Fibroblast of lung (primary cell): ENCODE measurements around the gene MAP3K2. TPM values are rescaled to one million over a fixed set of nuclear protein-coding genes. Genes with fewer than 3 reads are reported as not detected.

Experiments used
- DNase-seq, 2 donors: peaks; one replicate each; pipeline versions ENCODE4 v3.0.0 to v3.0.0-alpha.2; 2010; ENCODE audit warnings: low read depth in 2 of 2
- H2AFZ ChIP-seq: 2 replicates; pipeline ENCODE4 v1.5.1; 2012; ENCODE audit warnings: low read length, control low read depth, inconsistent platforms
- H3K27ac ChIP-seq: 2 replicates; pipeline ENCODE4 v1.5.1; 2011; ENCODE audit warnings: low read length, control low read depth; ENCODE audit not compliant: insufficient read depth
- H3K27me3 ChIP-seq: 2 replicates; pipeline ENCODE4 v1.5.1; 2011; ENCODE audit warnings: mild to moderate bottlenecking, low read length; ENCODE audit not compliant: control insufficient read depth, insufficient read depth
- H3K36me3 ChIP-seq: 2 replicates; pipeline ENCODE4 v1.5.1; 2011; ENCODE audit warnings: low read length; ENCODE audit not compliant: control insufficient read depth, insufficient read depth
- H3K4me1 ChIP-seq: 2 replicates; pipeline ENCODE4 v1.5.1; 2011; ENCODE audit warnings: low read length; ENCODE audit not compliant: control insufficient read depth, insufficient read depth; ENCODE audit errors: extremely low read depth
- H3K4me2 ChIP-seq: 2 replicates; pipeline ENCODE4 v1.5.1; 2011; ENCODE audit warnings: low read length, control low read depth; ENCODE audit not compliant: insufficient read depth; ENCODE audit errors: extremely low read depth
- H3K4me3 ChIP-seq, 4 experiments: fragments of 200-600 bp in 1 of 4; sonication (generic) in 1 of 4; replicated peaks in 1 of 4; 2 replicates each; pipeline ENCODE4 v1.5.1; 2011 to 2016; ENCODE audit warnings: low read length in 4 of 4, low read depth in 3 of 4, mild to moderate bottlenecking in 3 of 4, control low read depth in 2 of 4, inconsistent platforms in 1 of 4, mixed read lengths in 1 of 4; ENCODE audit not compliant: insufficient read depth in 1 of 4; ENCODE audit errors: control extremely low read depth in 1 of 4
- H3K79me2 ChIP-seq: 2 replicates; pipeline ENCODE4 v1.5.1; 2012; ENCODE audit warnings: mild to moderate bottlenecking, low read length, inconsistent platforms; ENCODE audit not compliant: control insufficient read depth, insufficient read depth
- H3K9ac ChIP-seq: 2 replicates; pipeline ENCODE4 v1.5.1; 2011; ENCODE audit warnings: mild to moderate bottlenecking, low read length, control low read depth; ENCODE audit not compliant: insufficient read depth
- H3K9me3 ChIP-seq: 2 replicates; pipeline ENCODE4 v1.5.1; 2012; ENCODE audit warnings: low read depth, low read length; ENCODE audit not compliant: control insufficient read depth, insufficient read depth
- H4K20me1 ChIP-seq: 2 replicates; pipeline ENCODE4 v1.5.1; 2011; ENCODE audit warnings: low read length; ENCODE audit not compliant: control insufficient read depth, insufficient read depth; ENCODE audit errors: extremely low read depth
- CTCF ChIP-seq, 2 donors: IDR thresholded peaks in 1 of 2; conservative IDR thresholded peaks in 1 of 2; 1 replicate in 1 of 2; 2 replicates in 1 of 2; pipeline ENCODE4 v1.5.1; 2011 to 2012; ENCODE audit warnings: low read length in 2 of 2, control low read depth in 1 of 2, inconsistent platforms in 1 of 2, low read depth in 1 of 2, mild to moderate bottlenecking in 1 of 2
- EZH2 ChIP-seq: IDR thresholded peaks from 2 replicates; pipeline ENCODE4 v1.5.1; 2012; ENCODE audit warnings: low read length, control low read depth, mild to moderate bottlenecking; ENCODE audit errors: missing control alignments
- polyA plus RNA-seq, 2 donors: library from polyadenylated mRNA; depleted of rRNA in 1 of 2; stranded (reverse) in 1 of 2; unstranded in 1 of 2; fragments of >200 nt; gene quantifications; 2 replicates each; pipeline ENCODE4 v1.2.1, GENCODE V29; 2011 to 2012; ENCODE audit warnings: missing spikeins in 1 of 2
- total RNA-seq: library from RNA; depleted of rRNA; stranded (reverse); fragments of >200 nt; gene quantifications from 2 replicates; pipeline ENCODE4 v1.2.1, GENCODE V29; 2014

MAP3K2 gene
- total and polyA plus RNA-seq, 2 donors (not counting 1 experiment from before 2014, with no cell fraction given) = 15.6 to 30.1 TPM

- Histone ChIP-seq H3K9ac (no peak overlapping the region), H3K36me3 (no peaks in the 10 kb centered on the region), H3K79me2 (no peaks in the 10 kb centered on the region), H3K27ac (no peak overlapping the region), H3K4me1 (no peaks in the 10 kb centered on the region), H3K9me3 (no peaks in the 10 kb centered on the region), H3K27me3 (peaks cover 26% of the 10 kb centered on the region), H2AFZ (no peak overlapping the region), H4K20me1 (no peaks in the 10 kb centered on the region), H3K4me2 (peak overlapping the region; percentile 15), H3K4me3 (peak overlapping the region in 1 of 4 experiments; percentile 25)
- DNase-seq = no peak
- TF ChIP-seq CTCF (conservative IDR thresholded peaks at IDR 0.05 in 1 of 2, IDR thresholded peaks at IDR 0.05 in 1 of 2; ENCODE audit: low read depth in 1 of 2, low read length in 2 of 2) = no peak
- peak; percentile 95 for TF ChIP-seq EZH2
Observed at GRCh38 chr2:127422559-127423477, 35.0 kb upstream of the MAP3K2 start.

- H3K27me3 ChIP-seq = peaks cover 27% of the 10 kb centered on the region
- no peaks in the 10 kb centered on the region for H3K36me3 ChIP-seq
- H3K4me3 ChIP-seq = no peak overlapping the region
- H3K27ac ChIP-seq = no peak overlapping the region
- H3K79me2 ChIP-seq = no peaks in the 10 kb centered on the region
- TF ChIP-seq EZH2 = no peak
- no peak for TF ChIP-seq CTCF (conservative IDR thresholded peaks at IDR 0.05 in 1 of 2, IDR thresholded peaks at IDR 0.05 in 1 of 2; ENCODE audit: low read depth in 1 of 2, low read length in 2 of 2)
- H2AFZ ChIP-seq = no peak overlapping the region
- H3K9me3 ChIP-seq = no peaks in the 10 kb centered on the region
- no peak for DNase-seq
- H4K20me1 ChIP-seq = no peaks in the 10 kb centered on the region
- H3K4me1 ChIP-seq = no peaks in the 10 kb centered on the region
- no peak overlapping the region for H3K4me2 ChIP-seq
- no peak overlapping the region for H3K9ac ChIP-seq
Observed at GRCh38 chr2:127421871-127422558, 34.2 kb upstream of the MAP3K2 start.

DNA sequence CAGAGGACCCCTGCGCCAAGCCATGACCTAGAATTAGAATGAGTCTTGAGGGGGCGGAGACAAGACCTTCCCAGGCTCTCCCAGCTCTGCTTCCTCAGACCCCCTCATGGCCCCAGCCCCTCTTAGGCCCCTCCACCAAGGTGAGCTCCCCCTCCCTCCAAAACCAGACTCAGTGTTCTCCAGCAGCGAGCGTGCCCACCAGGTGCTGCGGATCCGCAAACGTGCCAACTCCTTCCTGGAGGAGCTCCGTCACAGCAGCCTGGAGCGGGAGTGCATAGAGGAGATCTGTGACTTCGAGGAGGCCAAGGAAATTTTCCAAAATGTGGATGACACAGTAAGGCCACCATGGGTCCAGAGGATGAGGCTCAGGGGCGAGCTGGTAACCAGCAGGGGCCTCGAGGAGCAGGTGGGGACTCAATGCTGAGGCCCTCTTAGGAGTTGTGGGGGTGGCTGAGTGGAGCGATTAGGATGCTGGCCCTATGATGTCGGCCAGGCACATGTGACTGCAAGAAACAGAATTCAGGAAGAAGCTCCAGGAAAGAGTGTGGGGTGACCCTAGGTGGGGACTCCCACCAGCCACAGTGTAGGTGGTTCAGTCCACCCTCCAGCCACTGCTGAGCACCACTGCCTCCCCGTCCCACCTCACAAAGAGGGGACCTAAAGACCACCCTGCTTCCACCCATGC, 33.5 kb upstream of the MAP3K2 start:
- H3K9me3 ChIP-seq = no peaks in the 10 kb centered on the region
- H3K9ac ChIP-seq = no peak overlapping the region
- H3K79me2 ChIP-seq = no peaks in the 10 kb centered on the region
- no peak overlapping the region for H3K4me2 ChIP-seq
- H3K4me3 ChIP-seq = no peak overlapping the region
- H2AFZ ChIP-seq = no peak overlapping the region
- H3K36me3 ChIP-seq = no peaks in the 10 kb centered on the region
- H4K20me1 ChIP-seq = no peaks in the 10 kb centered on the region
- DNase-seq = no peak
- H3K27ac ChIP-seq = no peak overlapping the region
- peaks cover 30% of the 10 kb centered on the region for H3K27me3 ChIP-seq
- TF ChIP-seq CTCF (conservative IDR thresholded peaks at IDR 0.05 in 1 of 2, IDR thresholded peaks at IDR 0.05 in 1 of 2; ENCODE audit: low read depth in 1 of 2, low read length in 2 of 2) (no peak), EZH2 (no peak)
- no peaks in the 10 kb centered on the region for H3K4me1 ChIP-seq
